Activated CD4-positive, alpha-beta memory T cell treated with anti-CD3 and anti-CD28 coated beads for 36 hours (primary cell): Measurements from ENCODE around the gene PFKL. TPM values are rescaled to one million over a fixed set of nuclear protein-coding genes. Genes with fewer than 3 reads are reported as not detected.

Experiments
- CTCF ChIA-PET: fragments of 350-600 bp; sonication (Branson Sonifier 250); formaldehyde crosslinking; loops from one replicate; lab custom pipeline; 2021; ENCODE audit warnings: antibody characterized with exemption, inconsistent platforms; lab: Charles Lee
- POLR2A ChIA-PET: fragments of 350-600 bp; sonication (Branson Sonifier 250); formaldehyde crosslinking; loops from one replicate; lab custom pipeline; 2021; ENCODE audit warnings: antibody characterized with exemption; lab: Charles Lee
- DNase-seq: peaks from one replicate; pipeline ENCODE4 v3.0.0-alpha.2; 2020
- H3K27ac Mint-ChIP-seq: one replicate; pipeline ENCODE4 v1.8.0; 2021; ENCODE audit warnings: mixed read lengths
- H3K27me3 Mint-ChIP-seq: one replicate; pipeline ENCODE4 v1.8.0; 2021; ENCODE audit warnings: mixed read lengths
- H3K36me3 Mint-ChIP-seq: one replicate; pipeline ENCODE4 v1.8.0; 2021; ENCODE audit warnings: mixed read lengths
- H3K4me1 Mint-ChIP-seq: one replicate; pipeline ENCODE4 v1.8.0; 2021; ENCODE audit warnings: low read depth, mixed read lengths
- H3K4me3 Mint-ChIP-seq: one replicate; pipeline ENCODE4 v1.8.0; 2021; ENCODE audit warnings: mild to moderate bottlenecking, mixed read lengths
- H3K9me3 Mint-ChIP-seq: one replicate; pipeline ENCODE4 v1.8.0; 2021; ENCODE audit warnings: mixed read lengths
- intact Hi-C: fragments of 100-400 bp; cut with micrococcal nuclease; formaldehyde crosslinking; loops from one replicate; pipeline ENCODE4 v1.15.1; 2023
- total RNA-seq, 2 experiments: library from RNA; stranded (reverse); gene quantifications; one replicate each; pipeline ENCODE4 v1.2.3, GENCODE V29; 2021

PFKL gene
- total RNA-seq, 2 experiments from 2014 or later = 197 to 210 TPM

GRCh38 chr21:44312716-44313115 is 12.9 kb downstream of the PFKL start:
- no peaks in the 10 kb centered on the region for H3K4me1 Mint-ChIP-seq
- peaks cover 26% of the 10 kb centered on the region for H3K36me3 Mint-ChIP-seq
- H3K4me3 Mint-ChIP-seq = no peak overlapping the region
- POLR2A ChIA-PET = no interaction called here
- H3K27me3 Mint-ChIP-seq = no peaks in the 10 kb centered on the region
- no peak for DNase-seq
- intact Hi-C loops = no loop called here
- CTCF ChIA-PET = no interaction called here
- H3K9me3 Mint-ChIP-seq = no peaks in the 10 kb centered on the region
- no peak overlapping the region for H3K27ac Mint-ChIP-seq

- POLR2A ChIA-PET = no interaction called here
- intact Hi-C loops = no loop called here
These were observed 13.6 kb downstream of the PFKL start for GRCh38 chr21:44313451-44313850.

GRCh38 chr21:44314128-44314527 is 14.3 kb downstream of the PFKL start:
- intact Hi-C loops = no loop called here
- no peak overlapping the region for H3K27ac Mint-ChIP-seq
- no peaks in the 10 kb centered on the region for H3K27me3 Mint-ChIP-seq
- H3K9me3 Mint-ChIP-seq = no peaks in the 10 kb centered on the region
- no peaks in the 10 kb centered on the region for H3K4me1 Mint-ChIP-seq
- ChIA-PET POLR2A (no interaction called here), CTCF (no interaction called here)
- peaks cover 20% of the 10 kb centered on the region for H3K36me3 Mint-ChIP-seq
- no peak overlapping the region for H3K4me3 Mint-ChIP-seq
- no peak for DNase-seq

More at GRCh38 chr21:44313451-44313850, 13.6 kb downstream of the PFKL start:
- DNase-seq = no peak
- CTCF ChIA-PET = no interaction called here
- Mint-ChIP-seq H3K4me1 (no peaks in the 10 kb centered on the region), H3K4me3 (no peak overlapping the region), H3K27me3 (no peaks in the 10 kb centered on the region), H3K36me3 (peaks cover 20% of the 10 kb centered on the region), H3K9me3 (no peaks in the 10 kb centered on the region), H3K27ac (no peak overlapping the region)

GRCh38 chr21:44314561-44314960 is 14.7 kb downstream of the PFKL start:
- POLR2A ChIA-PET = no interaction called here
- no peak for DNase-seq
- no peak overlapping the region for H3K4me3 Mint-ChIP-seq
- intact Hi-C loops = no loop called here
- peaks cover 24% of the 10 kb centered on the region for H3K36me3 Mint-ChIP-seq
- no peaks in the 10 kb centered on the region for H3K27me3 Mint-ChIP-seq
- no peaks in the 10 kb centered on the region for H3K9me3 Mint-ChIP-seq
- CTCF ChIA-PET = no interaction called here
- no peaks in the 10 kb centered on the region for H3K4me1 Mint-ChIP-seq
- H3K27ac Mint-ChIP-seq = no peak overlapping the region

GRCh38 chr21:44315691-44316203 is 15.9 kb downstream of the PFKL start:
- no peak overlapping the region for H3K27ac Mint-ChIP-seq
- H3K27me3 Mint-ChIP-seq = no peaks in the 10 kb centered on the region
- peaks cover 24% of the 10 kb centered on the region for H3K36me3 Mint-ChIP-seq
- no peak for DNase-seq
- intact Hi-C loops = no loop called here
- H3K4me1 Mint-ChIP-seq = no peaks in the 10 kb centered on the region
- H3K9me3 Mint-ChIP-seq = no peaks in the 10 kb centered on the region
- POLR2A ChIA-PET = no interaction called here
- H3K4me3 Mint-ChIP-seq = no peak overlapping the region
- CTCF ChIA-PET = interaction anchor here (0.7 kb wide), 1 partner anchor 12 kb away, joined by 3 read pairs; no protein-coding TSS in a partner anchor

GRCh38 chr21:44316277-44316900 is 16.5 kb downstream of the PFKL start:
- Mint-ChIP-seq H3K27ac (no peak overlapping the region), H3K9me3 (no peaks in the 10 kb centered on the region), H3K4me3 (no peak overlapping the region), H3K4me1 (no peaks in the 10 kb centered on the region), H3K36me3 (peaks cover 18% of the 10 kb centered on the region), H3K27me3 (no peaks in the 10 kb centered on the region)
- ChIA-PET CTCF (interaction anchor here (0.7 kb wide), 1 partner anchor 13 kb away, joined by 3 read pairs; no protein-coding TSS in a partner anchor), POLR2A (no interaction called here)
- intact Hi-C loops = no loop called here
- no peak for DNase-seq

GRCh38 chr21:44317241-44317782 is 17.5 kb downstream of the PFKL start:
- H3K27ac Mint-ChIP-seq = no peak overlapping the region
- peaks cover 12% of the 10 kb centered on the region for H3K36me3 Mint-ChIP-seq

GRCh38 chr21:44317871-44318270 is 18.0 kb downstream of the PFKL start:
- Mint-ChIP-seq H3K27me3 (no peaks in the 10 kb centered on the region), H3K9me3 (no peaks in the 10 kb centered on the region), H3K27ac (no peak overlapping the region), H3K4me1 (no peaks in the 10 kb centered on the region), H3K36me3 (peaks cover 10% of the 10 kb centered on the region), H3K4me3 (no peak overlapping the region)
- ChIA-PET POLR2A (no interaction called here), CTCF (no interaction called here)
- no peak for DNase-seq
- intact Hi-C loops = no loop called here

More at GRCh38 chr21:44317241-44317782, 17.5 kb downstream of the PFKL start:
- ChIA-PET POLR2A (no interaction called here), CTCF (no interaction called here)
- H3K9me3 Mint-ChIP-seq = no peaks in the 10 kb centered on the region
- no peak overlapping the region for H3K4me3 Mint-ChIP-seq
- no peak for DNase-seq
- H3K4me1 Mint-ChIP-seq = no peaks in the 10 kb centered on the region
- intact Hi-C loops = no loop called here
- no peaks in the 10 kb centered on the region for H3K27me3 Mint-ChIP-seq

- intact Hi-C loops = no loop called here
- ChIA-PET CTCF (interaction anchor here (0.5 kb wide), 1 partner anchor 20 kb away, joined by 3 read pairs; no protein-coding TSS in a partner anchor), POLR2A (interaction anchor here (0.5 kb wide), 1 partner anchor 262 kb away, joined by 3 read pairs; no protein-coding TSS in a partner anchor)
- no peaks in the 10 kb centered on the region for H3K27me3 Mint-ChIP-seq
- no peak overlapping the region for H3K27ac Mint-ChIP-seq
- H3K9me3 Mint-ChIP-seq = no peaks in the 10 kb centered on the region
- DNase-seq = no peak
- H3K36me3 Mint-ChIP-seq = peaks cover 12% of the 10 kb centered on the region
- H3K4me1 Mint-ChIP-seq = no peaks in the 10 kb centered on the region
- H3K4me3 Mint-ChIP-seq = no peak overlapping the region
These were observed 18.8 kb downstream of the PFKL start for GRCh38 chr21:44318489-44319285.

GRCh38 chr21:44319407-44320065 is 19.7 kb downstream of the PFKL start:
- no peak overlapping the region for H3K4me3 Mint-ChIP-seq
- H3K9me3 Mint-ChIP-seq = no peaks in the 10 kb centered on the region
- H3K4me1 Mint-ChIP-seq = no peaks in the 10 kb centered on the region
- no peaks in the 10 kb centered on the region for H3K27me3 Mint-ChIP-seq
- POLR2A ChIA-PET = no interaction called here
- no peak for DNase-seq
- no peak overlapping the region for H3K27ac Mint-ChIP-seq
- H3K36me3 Mint-ChIP-seq = peaks cover 12% of the 10 kb centered on the region
- intact Hi-C loops = no loop called here
- CTCF ChIA-PET = interaction anchor here (0.5 kb wide), 1 partner anchor 21 kb away, joined by 3 read pairs; no protein-coding TSS in a partner anchor

- Mint-ChIP-seq H3K36me3 (peaks cover 10% of the 10 kb centered on the region), H3K27me3 (no peaks in the 10 kb centered on the region), H3K4me3 (no peak overlapping the region), H3K4me1 (no peaks in the 10 kb centered on the region), H3K9me3 (no peaks in the 10 kb centered on the region), H3K27ac (no peak overlapping the region)
- CTCF ChIA-PET = no interaction called here
- POLR2A ChIA-PET = no interaction called here
- intact Hi-C loops = no loop called here
- DNase-seq = no peak
These were observed 21.0 kb downstream of the PFKL start for GRCh38 chr21:44320847-44321246.
